K562 treated with DMSO at 1 percent for 24 hours (cell line): ENCODE measurements around the gene CDK4. TPM values are rescaled to one million over a fixed set of nuclear protein-coding genes. Genes with fewer than 3 reads are reported as not detected.

Source experiments
- total RNA-seq: library from RNA; unstranded; fragments of 300-600 nt; gene quantifications from 2 replicates; pipeline ENCODE4 v1.2.3, GENCODE V29; 2022; ENCODE audit warnings: low read depth; ENCODE audit not compliant: insufficient read depth

The CDK4 gene
- total RNA-seq = 148 and 150 TPM in 2 replicates

GRCh38 chr12:57751788-57752667, at the start of gene CDK4:
TSS of gene CDK4 (minus strand) at chr12:57752310. CDS start at chr12:57751717, 593 bp downstream.

GRCh38 chr12:57782608-57783465, 30.7 kb upstream of the CDK4 start, which contains the start of gene TSFM:
TSS of gene TSFM (plus strand) at chr12:57782787. CDS start at chr12:57782802, 15 bp downstream.

GRCh38 chr12:57772429-57773322, 20.6 kb upstream of the CDK4 start, which contains the start of gene EEF1AKMT3:
TSS of gene EEF1AKMT3 (plus strand) at chr12:57772614. CDS start at chr12:57772725, 111 bp downstream.

GRCh38 chr12:57771873-57772428, 19.8 kb upstream of the CDK4 start, which contains the start of gene METTL1:
TSS of gene METTL1 (minus strand) at chr12:57772105. CDS start at chr12:57772083, 22 bp downstream.

GRCh38 chr12:57766464-57767304, 14.6 kb upstream of the CDK4 start, which contains the start of gene CYP27B1:
TSS of gene CYP27B1 (minus strand) at chr12:57767078. CDS start at chr12:57767041, 37 bp downstream.

GRCh38 chr12:57754411-57755193, 2.5 kb upstream of the CDK4 start, which contains the start of gene MARCHF9:
TSS of gene MARCHF9 (plus strand) at chr12:57755103. CDS start at chr12:57755529, 426 bp downstream.

GRCh38 chr12:57744777-57745484, 7.2 kb downstream of the CDK4 start, which contains the start of gene TSPAN31:
TSS of gene TSPAN31 (plus strand) at chr12:57745039. CDS start at chr12:57745155, 116 bp downstream.

GRCh38 chr12:57738661-57739237, 13.4 kb downstream of the CDK4 start, which contains the start of gene AGAP2:
TSS of gene AGAP2 (minus strand) at chr12:57738742. CDS start at chr12:57738246, 496 bp downstream.

Other genes with a start within 250 kb of the CDK4 start
- gene DDIT3, start 231.8 kb downstream of the CDK4 start, total RNA-seq = 196 and 208 TPM in 2 replicates
- gene MBD6, start 229.5 kb downstream of the CDK4 start, total RNA-seq = 26.8 and 32.7 TPM in 2 replicates
- gene DCTN2, start 205.1 kb downstream of the CDK4 start, total RNA-seq = 184 and 186 TPM in 2 replicates
- gene KIF5A, start 202.3 kb downstream of the CDK4 start, total RNA-seq = 11.0 and 12.9 TPM in 2 replicates
- gene PIP4K2C, start 161.1 kb downstream of the CDK4 start, total RNA-seq = 34.6 and 38.6 TPM in 2 replicates
- not detected in 2 replicates for gene DTX3, start 147.5 kb downstream of the CDK4 start, total RNA-seq
- gene ARHGEF25, start 140.9 kb downstream of the CDK4 start, total RNA-seq = 16.4 and 17.6 TPM in 2 replicates
- 67.2 and 69.6 TPM in 2 replicates for gene B4GALNT1, start 119.1 kb downstream of the CDK4 start, total RNA-seq
- gene OS9, start 58.2 kb downstream of the CDK4 start, total RNA-seq = 291 and 302 TPM in 2 replicates
- gene AGAP2, start 13.6 kb downstream of the CDK4 start, total RNA-seq = 0.38 and 0.45 TPM in 2 replicates
- gene TSPAN31, start 7.3 kb downstream of the CDK4 start, total RNA-seq = 17.6 and 19.4 TPM in 2 replicates
- gene MARCHF9, start 2.8 kb upstream of the CDK4 start, total RNA-seq = 12.7 and 13.9 TPM in 2 replicates
- 1.5 and 1.9 TPM in 2 replicates for gene CYP27B1, start 14.8 kb upstream of the CDK4 start, total RNA-seq
- 3.0 and 5.5 TPM in 2 replicates for gene METTL1, start 19.8 kb upstream of the CDK4 start, total RNA-seq
- 5.8 and 6.3 TPM in 2 replicates for gene EEF1AKMT3, start 20.3 kb upstream of the CDK4 start, total RNA-seq
- gene TSFM, start 30.5 kb upstream of the CDK4 start, total RNA-seq = 27.2 and 32.6 TPM in 2 replicates
- gene AVIL, start 66.4 kb upstream of the CDK4 start, total RNA-seq = 0.94 and 2.1 TPM in 2 replicates
- gene CTDSP2, start 94.4 kb upstream of the CDK4 start, total RNA-seq = 118 and 123 TPM in 2 replicates
- gene ATP23, start 189.3 kb upstream of the CDK4 start, total RNA-seq = 16.1 and 18.6 TPM in 2 replicates